ENCODE measurements around the gene IP6K3. TPM values are rescaled to one million over a fixed set of nuclear protein-coding genes. Genes with fewer than 3 reads are reported as not detected.
A peak's percentile ranks its signal among the peaks of the same experiment; 100 is the strongest.

Gene IP6K3
- total RNA-seq, 5 donors from 2014 or later (not counting 1 experiment from before 2014, with no cell fraction given): not detected

- Mint-ChIP-seq H3K4me3 (no peak overlapping the region), H3K36me3 (peaks cover 23% of the 10 kb centered on the region), H3K27ac (peak overlapping the region in 1 of 2 donors; percentile 2), H3K27me3 (no peaks in the 10 kb centered on the region), H3K9me3 (no peaks in the 10 kb centered on the region), H3K4me1 (peaks cover 25 to 35% (median 27%) of the 10 kb centered on the region in 3 donors)
- H3K27ac ChIP-seq (ENCODE audit: low read length): no peak overlapping the region
- CTCF ChIA-PET: interaction anchor here in 1 of 2 donors (1.1 kb wide), 1 partner anchor 123 kb away, joined by 3 read pairs; no protein-coding TSS in a partner anchor
- WGBS (ENCODE audit: insufficient coverage): 94% methylated on average over 6 of the region's 10 CpGs
- H3K36me3 ChIP-seq (ENCODE audit: control insufficient read depth in 2 of 2, extremely low read depth in 1 of 2, insufficient read depth in 1 of 2, low read length in 1 of 2): peaks cover 4 to 13% of the 10 kb centered on the region in 2 donors
- peaks cover 15 to 22% of the 10 kb centered on the region in 2 experiments for H3K4me1 ChIP-seq (ENCODE audit: control insufficient read depth in 1 of 2, extremely low read depth in 1 of 2, insufficient read depth in 2 of 2, low read length in 2 of 2)
- no peaks in the 10 kb centered on the region for H3K9me3 ChIP-seq
- POLR2A ChIA-PET: interaction anchor here in 1 of 2 donors (0.6 kb wide), 1 partner anchor 853 kb away, joined by 4 read pairs; no protein-coding TSS in a partner anchor
- no peak for DNase-seq
- no peak overlapping the region for H3K4me3 ChIP-seq (ENCODE audit: control insufficient read depth in 1 of 2, extremely low read depth in 1 of 2, low read length in 1 of 2)
- no peaks in the 10 kb centered on the region for H3K27me3 ChIP-seq (replicated peaks in 1 of 2; ENCODE audit: control insufficient read depth in 2 of 2, extremely low read depth in 1 of 2, insufficient read depth in 2 of 2, low read length in 1 of 2)
- no peak for ATAC-seq (replicated peaks in 1 of 4)
Measured at GRCh38 chr6:33708516-33709204, 38.0 kb downstream of the IP6K3 start.

- POLR2A ChIA-PET: no interaction called here
- peaks cover 25 to 37% (median 27%) of the 10 kb centered on the region in 3 donors for H3K4me1 Mint-ChIP-seq
- peaks cover 23% of the 10 kb centered on the region for H3K36me3 Mint-ChIP-seq
- H3K4me3 Mint-ChIP-seq: no peak overlapping the region
- DNase-seq (no peak), ATAC-seq (replicated peaks in 1 of 4) (no peak)
- Histone ChIP-seq H3K27ac (ENCODE audit: low read length) (no peak overlapping the region), H3K4me1 (ENCODE audit: control insufficient read depth in 1 of 2, extremely low read depth in 1 of 2, insufficient read depth in 2 of 2, low read length in 2 of 2) (peaks cover 15 to 22% of the 10 kb centered on the region in 2 experiments), H3K9me3 (no peaks in the 10 kb centered on the region), H3K36me3 (ENCODE audit: control insufficient read depth in 2 of 2, extremely low read depth in 1 of 2, insufficient read depth in 1 of 2, low read length in 1 of 2) (peaks cover 4 to 13% of the 10 kb centered on the region in 2 donors), H3K4me3 (ENCODE audit: control insufficient read depth in 1 of 2, extremely low read depth in 1 of 2, low read length in 1 of 2) (no peak overlapping the region), H3K27me3 (replicated peaks in 1 of 2; ENCODE audit: control insufficient read depth in 2 of 2, extremely low read depth in 1 of 2, insufficient read depth in 2 of 2, low read length in 1 of 2) (no peaks in the 10 kb centered on the region)
- CTCF ChIA-PET: interaction anchor here (0.6 to 1.2 kb wide), 2 partner anchors 37 to 128 kb away, joined by 3 read pairs; partner anchors contain the start of gene BAK1 (in 1 of the 2)
- no peaks in the 10 kb centered on the region for H3K9me3 Mint-ChIP-seq
- no peaks in the 10 kb centered on the region for H3K27me3 Mint-ChIP-seq
- peak overlapping the region in 1 of 2 donors; percentile 52 for H3K27ac Mint-ChIP-seq
- WGBS (ENCODE audit: insufficient coverage): no CpG with 5 or more reads among the region's 5 CpGs
Measured at GRCh38 chr6:33707771-33708170, 38.9 kb downstream of the IP6K3 start.

- Histone ChIP-seq H3K4me1 (ENCODE audit: control insufficient read depth in 1 of 2, extremely low read depth in 1 of 2, insufficient read depth in 2 of 2, low read length in 2 of 2) (peaks cover 10 to 15% of the 10 kb centered on the region in 2 experiments), H3K36me3 (ENCODE audit: control insufficient read depth in 2 of 2, extremely low read depth in 1 of 2, insufficient read depth in 1 of 2, low read length in 1 of 2) (peaks cover 4 to 13% of the 10 kb centered on the region in 2 donors), H3K4me3 (ENCODE audit: control insufficient read depth in 1 of 2, extremely low read depth in 1 of 2, low read length in 1 of 2) (no peak overlapping the region), H3K27me3 (replicated peaks in 1 of 2; ENCODE audit: control insufficient read depth in 2 of 2, extremely low read depth in 1 of 2, insufficient read depth in 2 of 2, low read length in 1 of 2) (no peaks in the 10 kb centered on the region), H3K27ac (ENCODE audit: low read length) (no peak overlapping the region), H3K9me3 (no peaks in the 10 kb centered on the region)
- Mint-ChIP-seq H3K36me3 (peaks cover 23% of the 10 kb centered on the region), H3K27me3 (no peaks in the 10 kb centered on the region), H3K9me3 (no peaks in the 10 kb centered on the region), H3K4me1 (peaks cover 19 to 34% (median 20%) of the 10 kb centered on the region in 3 donors), H3K4me3 (no peak overlapping the region), H3K27ac (peak overlapping the region in 1 of 2 donors; percentile 29)
- ChIA-PET POLR2A (no interaction called here), CTCF (no interaction called here)
- DNase-seq (no peak), ATAC-seq (replicated peaks in 1 of 4) (no peak)
- 83% methylated on average over 10 of the region's 16 CpGs for WGBS (ENCODE audit: insufficient coverage)
Measured at GRCh38 chr6:33705955-33706725, 40.6 kb downstream of the IP6K3 start.

GRCh38 chr6:33705268-33705885 is 41.3 kb downstream of the IP6K3 start:
- no peaks in the 10 kb centered on the region for H3K27me3 Mint-ChIP-seq
- Histone ChIP-seq H3K4me1 (ENCODE audit: control insufficient read depth in 1 of 2, extremely low read depth in 1 of 2, insufficient read depth in 2 of 2, low read length in 2 of 2) (peaks cover 2 to 11% of the 10 kb centered on the region in 2 experiments), H3K27ac (ENCODE audit: low read length) (no peak overlapping the region), H3K4me3 (ENCODE audit: control insufficient read depth in 1 of 2, extremely low read depth in 1 of 2, low read length in 1 of 2) (no peak overlapping the region), H3K27me3 (replicated peaks in 1 of 2; ENCODE audit: control insufficient read depth in 2 of 2, extremely low read depth in 1 of 2, insufficient read depth in 2 of 2, low read length in 1 of 2) (no peaks in the 10 kb centered on the region), H3K36me3 (ENCODE audit: control insufficient read depth in 2 of 2, extremely low read depth in 1 of 2, insufficient read depth in 1 of 2, low read length in 1 of 2) (peaks cover 4 to 13% of the 10 kb centered on the region in 2 donors), H3K9me3 (no peaks in the 10 kb centered on the region)
- no peak for ATAC-seq (replicated peaks in 1 of 4)
- no peak overlapping the region for H3K4me3 Mint-ChIP-seq
- peak overlapping the region in 1 of 2 donors; percentile 22 for H3K27ac Mint-ChIP-seq
- CTCF ChIA-PET: no interaction called here
- no peaks in the 10 kb centered on the region for H3K9me3 Mint-ChIP-seq
- POLR2A ChIA-PET: no interaction called here
- peaks cover 16 to 29% (median 17%) of the 10 kb centered on the region in 3 donors for H3K4me1 Mint-ChIP-seq
- no peak for DNase-seq
- H3K36me3 Mint-ChIP-seq: peaks cover 24% of the 10 kb centered on the region
- 96% methylated on average over 6 of the region's 9 CpGs for WGBS (ENCODE audit: insufficient coverage)

DNA sequence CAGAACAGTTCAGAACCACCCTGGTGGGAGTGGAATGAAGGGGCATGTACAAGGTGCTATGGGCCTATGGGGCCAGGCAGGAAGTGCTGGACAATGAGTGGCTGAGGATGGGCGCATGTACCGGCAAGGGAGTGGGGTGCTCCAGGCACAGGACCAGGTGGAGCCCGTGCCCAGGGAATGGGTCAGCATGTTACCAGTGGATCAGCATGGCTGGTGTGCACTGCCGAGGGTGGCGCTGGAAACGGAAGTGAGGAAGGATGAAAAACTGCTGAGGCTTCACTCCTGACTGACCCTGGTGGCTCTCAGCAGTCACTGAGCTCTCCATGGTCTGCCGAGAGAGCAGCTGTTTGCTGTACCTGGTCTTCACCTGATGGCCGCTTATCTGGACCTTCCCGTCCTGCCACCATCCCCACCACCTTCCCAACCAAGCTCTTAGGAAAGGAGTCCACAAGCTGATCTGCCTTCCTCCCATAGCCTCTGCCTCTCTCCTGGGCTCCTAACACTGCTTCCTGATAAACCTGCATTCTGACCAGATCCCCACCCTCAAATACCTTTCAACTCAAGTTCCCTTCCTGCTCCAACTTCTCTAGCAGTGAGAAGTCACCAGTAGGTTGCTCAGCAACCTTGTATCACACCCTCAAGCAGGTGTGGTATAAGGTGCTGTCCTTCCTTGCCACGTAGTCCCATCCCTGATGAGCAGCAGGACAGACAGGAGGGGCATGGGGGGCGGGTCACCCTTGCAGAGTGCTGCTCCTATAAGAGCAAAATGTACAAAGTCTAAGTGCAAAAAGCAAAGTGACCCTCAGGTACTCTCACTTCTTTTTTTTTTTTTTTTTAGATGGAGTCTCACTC is 42.3 kb downstream of the IP6K3 start:
- DNase-seq: no peak
- Histone ChIP-seq H3K9me3 (no peaks in the 10 kb centered on the region), H3K36me3 (ENCODE audit: control insufficient read depth in 2 of 2, extremely low read depth in 1 of 2, insufficient read depth in 1 of 2, low read length in 1 of 2) (peaks cover 0 to 13% of the 10 kb centered on the region in 2 donors), H3K4me3 (ENCODE audit: control insufficient read depth in 1 of 2, extremely low read depth in 1 of 2, low read length in 1 of 2) (no peak overlapping the region), H3K4me1 (ENCODE audit: control insufficient read depth in 1 of 2, extremely low read depth in 1 of 2, insufficient read depth in 2 of 2, low read length in 2 of 2) (peaks cover 0 to 6% of the 10 kb centered on the region in 2 experiments), H3K27me3 (replicated peaks in 1 of 2; ENCODE audit: control insufficient read depth in 2 of 2, extremely low read depth in 1 of 2, insufficient read depth in 2 of 2, low read length in 1 of 2) (no peaks in the 10 kb centered on the region), H3K27ac (ENCODE audit: low read length) (no peak overlapping the region)
- Mint-ChIP-seq H3K4me3 (no peak overlapping the region), H3K27ac (no peak overlapping the region), H3K9me3 (no peaks in the 10 kb centered on the region), H3K4me1 (peaks cover 14 to 28% (median 14%) of the 10 kb centered on the region in 3 donors), H3K27me3 (no peaks in the 10 kb centered on the region), H3K36me3 (peaks cover 24% of the 10 kb centered on the region)
- POLR2A ChIA-PET: no interaction called here
- no peak for ATAC-seq (replicated peaks in 1 of 4)
- WGBS (ENCODE audit: insufficient coverage): 93% methylated on average over 9 of the region's 11 CpGs
- CTCF ChIA-PET: no interaction called here
